ENCODE measurements around the gene TMPRSS2. TPM values are rescaled to one million over a fixed set of nuclear protein-coding genes. Genes with fewer than 3 reads are reported as not detected.

Gene TMPRSS2
- total and polyA plus RNA-seq, 9 of the 15 experiments (the other 6 are each of a cell fraction or from before 2014, with no cell fraction given), result 0.20 TPM; not detected in 8

GRCh38 chr21:41490330-41490729 is 17.6 kb downstream of the TMPRSS2 start:
- H3K4me3 ChIP-seq, result no peak overlapping the region
- BruUV-seq (replicated peaks), result no TSS peak
- no peaks in the 10 kb centered on the region for H3K79me2 ChIP-seq (ENCODE audit: control insufficient read depth, insufficient read depth, low read length)
- 0% methylated on average over 4 of the region's 4 CpGs for WGBS (ENCODE audit: insufficient coverage, low coverage, missing lambda C conversion rate)
- H3K27ac ChIP-seq (ENCODE audit: extremely low read depth, low read depth, low read length), result no peak overlapping the region
- ChIA-PET POLR2A (interaction anchor here (0.8 to 0.9 kb wide), 2 partner anchors 15 to 40 kb away, joined by 3 to 4 read pairs; no protein-coding TSS in a partner anchor), CTCF (ENCODE audit: low intra/inter-chr PET ratio) (no interaction called here)
- in situ Hi-C loops (cut with MboI), result no loop called here
- no peaks in the 10 kb centered on the region for H3K4me1 ChIP-seq (replicated peaks in 1 of 2; ENCODE audit: control insufficient read depth in 2 of 2, insufficient read depth in 2 of 2, low read length in 2 of 2)
- intact Hi-C loops (cut with micrococcal nuclease), result no loop called here
- no peak overlapping the region for H3K4me2 ChIP-seq (ENCODE audit: insufficient read depth, low read length)
- no peaks in the 10 kb centered on the region for H3K9me3 ChIP-seq (replicated peaks; ENCODE audit: control insufficient read depth, insufficient read depth, low read depth, low read length)
- no peak overlapping the region for H3K9ac ChIP-seq (ENCODE audit: insufficient read depth in 1 of 2, low read depth in 2 of 2, low read length in 2 of 2)
- no peak for FAIRE-seq
- H3K9me1 ChIP-seq (ENCODE audit: control insufficient read depth, insufficient read depth, low read length), result no peaks in the 10 kb centered on the region
- no peaks in the 10 kb centered on the region for H3K36me3 ChIP-seq (ENCODE audit: control insufficient read depth, insufficient read depth, low read length)
- H4K20me1 ChIP-seq (replicated peaks; ENCODE audit: control insufficient read depth, insufficient read depth, low read length), result no peaks in the 10 kb centered on the region
- no peak for ATAC-seq
- peaks cover 9 to 26% of the 10 kb centered on the region in 2 experiments; a peak in 4 of 5 replicates for H3K27me3 ChIP-seq (ENCODE audit: control insufficient read depth in 2 of 2, insufficient read depth in 2 of 2, low read length in 2 of 2)
- no peak for DNase-seq (ENCODE audit: extremely low read depth in 1 of 4, low spot score in 3 of 4)
- H2AFZ ChIP-seq (ENCODE audit: low read depth, low read length), result no peak overlapping the region
- TF ChIP-seq E2F3 (CRISPR knock-in tag; IDR thresholded peaks at IDR 0.05) (no peak), NR2C2 (CRISPR knock-in tag; IDR thresholded peaks at IDR 0.05) (no peak), NR2C2 (tag; IDR thresholded peaks at IDR 0.05) (no peak), ZEB2 (IDR thresholded peaks at IDR 0.05) (no peak), SP2 (IDR thresholded peaks at IDR 0.05; ENCODE audit: extremely low read depth, low read depth, low read length, poor library complexity, severe bottlenecking) (no peak)
- TF ChIP-seq, protein P1, sequence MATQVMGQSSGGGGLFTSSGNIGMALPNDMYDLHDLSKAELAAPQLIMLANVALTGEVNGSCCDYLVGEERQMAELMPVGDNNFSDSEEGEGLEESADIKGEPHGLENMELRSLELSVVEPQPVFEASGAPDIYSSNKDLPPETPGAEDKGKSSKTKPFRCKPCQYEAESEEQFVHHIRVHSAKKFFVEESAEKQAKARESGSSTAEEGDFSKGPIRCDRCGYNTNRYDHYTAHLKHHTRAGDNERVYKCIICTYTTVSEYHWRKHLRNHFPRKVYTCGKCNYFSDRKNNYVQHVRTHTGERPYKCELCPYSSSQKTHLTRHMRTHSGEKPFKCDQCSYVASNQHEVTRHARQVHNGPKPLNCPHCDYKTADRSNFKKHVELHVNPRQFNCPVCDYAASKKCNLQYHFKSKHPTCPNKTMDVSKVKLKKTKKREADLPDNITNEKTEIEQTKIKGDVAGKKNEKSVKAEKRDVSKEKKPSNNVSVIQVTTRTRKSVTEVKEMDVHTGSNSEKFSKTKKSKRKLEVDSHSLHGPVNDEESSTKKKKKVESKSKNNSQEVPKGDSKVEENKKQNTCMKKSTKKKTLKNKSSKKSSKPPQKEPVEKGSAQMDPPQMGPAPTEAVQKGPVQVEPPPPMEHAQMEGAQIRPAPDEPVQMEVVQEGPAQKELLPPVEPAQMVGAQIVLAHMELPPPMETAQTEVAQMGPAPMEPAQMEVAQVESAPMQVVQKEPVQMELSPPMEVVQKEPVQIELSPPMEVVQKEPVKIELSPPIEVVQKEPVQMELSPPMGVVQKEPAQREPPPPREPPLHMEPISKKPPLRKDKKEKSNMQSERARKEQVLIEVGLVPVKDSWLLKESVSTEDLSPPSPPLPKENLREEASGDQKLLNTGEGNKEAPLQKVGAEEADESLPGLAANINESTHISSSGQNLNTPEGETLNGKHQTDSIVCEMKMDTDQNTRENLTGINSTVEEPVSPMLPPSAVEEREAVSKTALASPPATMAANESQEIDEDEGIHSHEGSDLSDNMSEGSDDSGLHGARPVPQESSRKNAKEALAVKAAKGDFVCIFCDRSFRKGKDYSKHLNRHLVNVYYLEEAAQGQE (IDR thresholded peaks at IDR 0.05; ENCODE audit: borderline replicate concordance), result peak; percentile 31
- TF ChIP-seq, protein P1 (CRISPR knock-in tag; IDR thresholded peaks at IDR 0.05; ENCODE audit: low read depth), result no peak
- TF ChIP-seq, protein P2, sequence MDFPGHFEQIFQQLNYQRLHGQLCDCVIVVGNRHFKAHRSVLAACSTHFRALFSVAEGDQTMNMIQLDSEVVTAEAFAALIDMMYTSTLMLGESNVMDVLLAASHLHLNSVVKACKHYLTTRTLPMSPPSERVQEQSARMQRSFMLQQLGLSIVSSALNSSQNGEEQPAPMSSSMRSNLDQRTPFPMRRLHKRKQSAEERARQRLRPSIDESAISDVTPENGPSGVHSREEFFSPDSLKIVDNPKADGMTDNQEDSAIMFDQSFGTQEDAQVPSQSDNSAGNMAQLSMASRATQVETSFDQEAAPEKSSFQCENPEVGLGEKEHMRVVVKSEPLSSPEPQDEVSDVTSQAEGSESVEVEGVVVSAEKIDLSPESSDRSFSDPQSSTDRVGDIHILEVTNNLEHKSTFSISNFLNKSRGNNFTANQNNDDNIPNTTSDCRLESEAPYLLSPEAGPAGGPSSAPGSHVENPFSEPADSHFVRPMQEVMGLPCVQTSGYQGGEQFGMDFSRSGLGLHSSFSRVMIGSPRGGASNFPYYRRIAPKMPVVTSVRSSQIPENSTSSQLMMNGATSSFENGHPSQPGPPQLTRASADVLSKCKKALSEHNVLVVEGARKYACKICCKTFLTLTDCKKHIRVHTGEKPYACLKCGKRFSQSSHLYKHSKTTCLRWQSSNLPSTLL (IDR thresholded peaks at IDR 0.05), result no peak
- TF ChIP-seq, protein P3, sequence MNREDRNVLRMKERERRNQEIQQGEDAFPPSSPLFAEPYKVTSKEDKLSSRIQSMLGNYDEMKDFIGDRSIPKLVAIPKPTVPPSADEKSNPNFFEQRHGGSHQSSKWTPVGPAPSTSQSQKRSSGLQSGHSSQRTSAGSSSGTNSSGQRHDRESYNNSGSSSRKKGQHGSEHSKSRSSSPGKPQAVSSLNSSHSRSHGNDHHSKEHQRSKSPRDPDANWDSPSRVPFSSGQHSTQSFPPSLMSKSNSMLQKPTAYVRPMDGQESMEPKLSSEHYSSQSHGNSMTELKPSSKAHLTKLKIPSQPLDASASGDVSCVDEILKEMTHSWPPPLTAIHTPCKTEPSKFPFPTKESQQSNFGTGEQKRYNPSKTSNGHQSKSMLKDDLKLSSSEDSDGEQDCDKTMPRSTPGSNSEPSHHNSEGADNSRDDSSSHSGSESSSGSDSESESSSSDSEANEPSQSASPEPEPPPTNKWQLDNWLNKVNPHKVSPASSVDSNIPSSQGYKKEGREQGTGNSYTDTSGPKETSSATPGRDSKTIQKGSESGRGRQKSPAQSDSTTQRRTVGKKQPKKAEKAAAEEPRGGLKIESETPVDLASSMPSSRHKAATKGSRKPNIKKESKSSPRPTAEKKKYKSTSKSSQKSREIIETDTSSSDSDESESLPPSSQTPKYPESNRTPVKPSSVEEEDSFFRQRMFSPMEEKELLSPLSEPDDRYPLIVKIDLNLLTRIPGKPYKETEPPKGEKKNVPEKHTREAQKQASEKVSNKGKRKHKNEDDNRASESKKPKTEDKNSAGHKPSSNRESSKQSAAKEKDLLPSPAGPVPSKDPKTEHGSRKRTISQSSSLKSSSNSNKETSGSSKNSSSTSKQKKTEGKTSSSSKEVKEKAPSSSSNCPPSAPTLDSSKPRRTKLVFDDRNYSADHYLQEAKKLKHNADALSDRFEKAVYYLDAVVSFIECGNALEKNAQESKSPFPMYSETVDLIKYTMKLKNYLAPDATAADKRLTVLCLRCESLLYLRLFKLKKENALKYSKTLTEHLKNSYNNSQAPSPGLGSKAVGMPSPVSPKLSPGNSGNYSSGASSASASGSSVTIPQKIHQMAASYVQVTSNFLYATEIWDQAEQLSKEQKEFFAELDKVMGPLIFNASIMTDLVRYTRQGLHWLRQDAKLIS (CRISPR knock-in tag; IDR thresholded peaks at IDR 0.05), result no peak
